HepG2 (cell line): ENCODE measurements around the gene SUPT6H.

Source experiments
- CBX2 ChIP-seq, 2 experiments: fragments of 200-600 bp in 1 of 2; sonication (generic); formaldehyde crosslinking in 1 of 2; IDR thresholded peaks; 2 replicates each; pipeline versions ENCODE4 v1.7.0 to v1.8.1; 2018 to 2022; ENCODE audit warnings: low read depth in 2 of 2, low read length in 1 of 2, mild to moderate bottlenecking in 1 of 2, missing genetic modification reagents in 1 of 2
- FOXJ3 ChIP-seq: sonication (generic); formaldehyde crosslinking; IDR thresholded peaks from 2 replicates; pipeline ENCODE4 v1.4.0; 2020; ENCODE audit warnings: missing genetic modification reagents, mild to moderate bottlenecking, borderline replicate concordance
- MEF2D ChIP-seq: sonication (generic); formaldehyde crosslinking; IDR thresholded peaks from 2 replicates; pipeline ENCODE4 v1.5.1; 2020; ENCODE audit warnings: mild to moderate bottlenecking, missing genetic modification reagents
- MXD4 ChIP-seq: IDR thresholded peaks from 2 replicates; pipeline ENCODE4 v1.6.1; 2016; ENCODE audit warnings: mild to moderate bottlenecking, missing biosample characterization, missing genetic modification reagents
- RAD21 ChIP-seq: fragments of 450-650 bp; formaldehyde crosslinking; IDR thresholded peaks from 2 replicates; pipeline ENCODE4 v1.5.0; 2020; ENCODE audit warnings: mild to moderate bottlenecking
- SETDB1 ChIP-seq: sonication (generic); formaldehyde crosslinking; IDR thresholded peaks from 2 replicates; pipeline ENCODE4 v1.5.1; 2020; ENCODE audit warnings: missing genetic modification reagents, mild to moderate bottlenecking, borderline replicate concordance
- SP140L ChIP-seq: sonication (generic); formaldehyde crosslinking; IDR thresholded peaks from 2 replicates; pipeline ENCODE4 v1.4.0; 2020; ENCODE audit warnings: missing genetic modification reagents, borderline replicate concordance
- TCF7L2 ChIP-seq: IDR thresholded peaks from 2 replicates; pipeline ENCODE4 v1.6.1; 2011; ENCODE audit warnings: mild to moderate bottlenecking, low read depth, low read length, moderate library complexity
- TOPORS ChIP-seq: sonication (generic); formaldehyde crosslinking; IDR thresholded peaks from 2 replicates; pipeline ENCODE4 v1.8.0; 2023; ENCODE audit warnings: mild to moderate bottlenecking, missing genetic modification reagents

- TF ChIP-seq CBX2 (IDR thresholded peaks at IDR 0.05; ENCODE audit: low read depth, low read length) (no peak), CBX2 (CRISPR knock-in tag; IDR thresholded peaks at IDR 0.05; ENCODE audit: low read depth) (no peak), SETDB1 (CRISPR knock-in tag) (no peak), MEF2D (CRISPR knock-in tag) (no peak), TCF7L2 (no peak), MXD4 (CRISPR knock-in tag) (no peak), SP140L (CRISPR knock-in tag) (no peak), RAD21 (CRISPR knock-in tag) (no peak), TOPORS (CRISPR knock-in tag) (no peak), FOXJ3 (CRISPR knock-in tag) (no peak)
Measured at GRCh38 chr17:28693869-28694268, 31.9 kb downstream of the SUPT6H start.
